ENCODE data around the gene GMDS. TPM values are rescaled to one million over a fixed set of nuclear protein-coding genes. Genes with fewer than 3 reads are reported as not detected.

Gene GMDS
- total RNA-seq, 2 experiments from 2014 or later: 36.6 to 42.8 TPM

- no peaks in the 10 kb centered on the region for H3K27me3 Mint-ChIP-seq
- no peaks in the 10 kb centered on the region for H3K9me3 Mint-ChIP-seq
- intact Hi-C loops (cut with micrococcal nuclease): no loop called here
- H3K4me1 Mint-ChIP-seq (ENCODE audit: low read depth): peaks cover 8% of the 10 kb centered on the region
- DNase-seq: no peak
- TF ChIP-seq, protein P1, sequence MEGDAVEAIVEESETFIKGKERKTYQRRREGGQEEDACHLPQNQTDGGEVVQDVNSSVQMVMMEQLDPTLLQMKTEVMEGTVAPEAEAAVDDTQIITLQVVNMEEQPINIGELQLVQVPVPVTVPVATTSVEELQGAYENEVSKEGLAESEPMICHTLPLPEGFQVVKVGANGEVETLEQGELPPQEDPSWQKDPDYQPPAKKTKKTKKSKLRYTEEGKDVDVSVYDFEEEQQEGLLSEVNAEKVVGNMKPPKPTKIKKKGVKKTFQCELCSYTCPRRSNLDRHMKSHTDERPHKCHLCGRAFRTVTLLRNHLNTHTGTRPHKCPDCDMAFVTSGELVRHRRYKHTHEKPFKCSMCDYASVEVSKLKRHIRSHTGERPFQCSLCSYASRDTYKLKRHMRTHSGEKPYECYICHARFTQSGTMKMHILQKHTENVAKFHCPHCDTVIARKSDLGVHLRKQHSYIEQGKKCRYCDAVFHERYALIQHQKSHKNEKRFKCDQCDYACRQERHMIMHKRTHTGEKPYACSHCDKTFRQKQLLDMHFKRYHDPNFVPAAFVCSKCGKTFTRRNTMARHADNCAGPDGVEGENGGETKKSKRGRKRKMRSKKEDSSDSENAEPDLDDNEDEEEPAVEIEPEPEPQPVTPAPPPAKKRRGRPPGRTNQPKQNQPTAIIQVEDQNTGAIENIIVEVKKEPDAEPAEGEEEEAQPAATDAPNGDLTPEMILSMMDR (IDR thresholded peaks at IDR 0.05): no peak
- POLR2A ChIA-PET: no interaction called here
- peaks cover 13% of the 10 kb centered on the region for H3K36me3 Mint-ChIP-seq (ENCODE audit: low read depth)
- CTCF ChIA-PET: no interaction called here
- H3K27ac Mint-ChIP-seq: no peak overlapping the region
- no peak for ATAC-seq
- H3K4me3 Mint-ChIP-seq: no peak overlapping the region
Observed at GRCh38 chr6:2053691-2054090, 191.7 kb downstream of the GMDS start.

DNA sequence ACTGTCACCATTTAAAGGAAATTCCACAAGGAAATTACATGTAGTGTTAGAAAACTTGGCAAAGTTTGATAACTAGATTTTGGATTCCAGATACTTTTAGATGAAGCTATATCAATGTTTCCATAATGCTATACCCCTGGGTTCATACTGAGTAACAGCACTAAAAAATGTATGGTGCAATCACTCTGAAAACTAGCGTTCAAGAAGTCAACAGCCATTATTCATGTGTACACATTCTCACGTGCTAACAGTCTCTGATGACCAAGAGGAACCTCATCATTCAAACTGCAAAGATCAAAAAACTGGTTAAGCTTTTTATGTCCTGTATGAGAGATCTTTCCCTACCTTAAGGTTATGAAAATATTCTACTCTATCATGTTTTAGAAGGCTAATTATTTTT, 197.6 kb downstream of the GMDS start:
- peaks cover 11% of the 10 kb centered on the region for H3K36me3 Mint-ChIP-seq (ENCODE audit: low read depth)
- ATAC-seq: no peak
- H3K9me3 Mint-ChIP-seq: peaks cover 5% of the 10 kb centered on the region
- H3K4me3 Mint-ChIP-seq: no peak overlapping the region
- no peak for DNase-seq
- intact Hi-C loops (cut with micrococcal nuclease): no loop called here
- H3K27ac Mint-ChIP-seq: no peak overlapping the region
- no peaks in the 10 kb centered on the region for H3K27me3 Mint-ChIP-seq
- TF ChIP-seq, protein P1 (IDR thresholded peaks at IDR 0.05): no peak
- no peaks in the 10 kb centered on the region for H3K4me1 Mint-ChIP-seq (ENCODE audit: low read depth)
- POLR2A ChIA-PET: no interaction called here
- CTCF ChIA-PET: no interaction called here

- TF ChIP-seq, protein P1 (IDR thresholded peaks at IDR 0.05): no peak
- H3K9me3 Mint-ChIP-seq: peaks cover 5% of the 10 kb centered on the region
- ATAC-seq (no peak), DNase-seq (no peak)
- no peaks in the 10 kb centered on the region for H3K27me3 Mint-ChIP-seq
- intact Hi-C loops (cut with micrococcal nuclease): no loop called here
- ChIA-PET CTCF (no interaction called here), POLR2A (no interaction called here)
- H3K4me3 Mint-ChIP-seq: no peak overlapping the region
- peaks cover 4% of the 10 kb centered on the region for H3K36me3 Mint-ChIP-seq (ENCODE audit: low read depth)
- peaks cover 3% of the 10 kb centered on the region for H3K4me1 Mint-ChIP-seq (ENCODE audit: low read depth)
- no peak overlapping the region for H3K27ac Mint-ChIP-seq
Observed at GRCh38 chr6:2044192-2044591, 201.2 kb downstream of the GMDS start.

DNA sequence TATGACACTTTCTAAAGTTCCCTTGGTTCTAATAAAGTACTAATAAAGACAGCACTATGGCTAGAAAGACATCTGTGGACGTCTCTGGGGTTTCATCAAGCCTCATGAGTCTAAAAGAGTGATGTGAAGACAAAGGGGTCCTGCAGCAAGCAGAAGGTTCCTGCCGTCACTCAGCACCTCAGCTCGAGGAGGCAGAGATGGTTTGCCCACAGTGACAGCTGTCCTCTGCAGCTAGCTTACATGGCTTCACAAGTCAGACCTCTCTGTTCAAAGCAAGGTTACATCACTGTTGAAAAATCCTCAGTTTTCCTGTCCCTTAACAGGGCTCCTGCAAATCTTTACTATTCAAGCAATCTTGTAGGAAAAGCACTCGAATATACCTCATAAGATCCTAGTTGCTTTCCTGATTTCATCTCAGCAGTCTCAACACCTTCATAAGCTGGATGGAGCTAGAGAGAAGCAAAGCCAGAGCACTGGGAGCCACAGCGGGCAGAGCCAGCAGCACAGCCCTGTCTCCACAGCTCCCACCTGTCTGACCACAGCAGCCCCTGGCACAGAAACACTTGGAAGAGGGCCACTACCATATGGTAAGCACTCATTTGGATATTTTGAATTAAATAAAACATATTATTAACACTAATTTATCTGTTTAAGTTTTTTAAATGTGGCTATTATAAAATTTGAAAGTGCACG, 202.3 kb downstream of the GMDS start:
- peaks cover 5% of the 10 kb centered on the region for H3K9me3 Mint-ChIP-seq
- H3K36me3 Mint-ChIP-seq (ENCODE audit: low read depth): peaks cover 4% of the 10 kb centered on the region
- no peak overlapping the region for H3K27ac Mint-ChIP-seq
- CTCF ChIA-PET: no interaction called here
- peaks cover 13% of the 10 kb centered on the region for H3K4me1 Mint-ChIP-seq (ENCODE audit: low read depth)
- H3K27me3 Mint-ChIP-seq: no peaks in the 10 kb centered on the region
- DNase-seq (no peak), ATAC-seq (no peak)
- no peak overlapping the region for H3K4me3 Mint-ChIP-seq
- TF ChIP-seq, protein P1 (IDR thresholded peaks at IDR 0.05): no peak
- intact Hi-C loops (cut with micrococcal nuclease): no loop called here
- POLR2A ChIA-PET: no interaction called here

DNA sequence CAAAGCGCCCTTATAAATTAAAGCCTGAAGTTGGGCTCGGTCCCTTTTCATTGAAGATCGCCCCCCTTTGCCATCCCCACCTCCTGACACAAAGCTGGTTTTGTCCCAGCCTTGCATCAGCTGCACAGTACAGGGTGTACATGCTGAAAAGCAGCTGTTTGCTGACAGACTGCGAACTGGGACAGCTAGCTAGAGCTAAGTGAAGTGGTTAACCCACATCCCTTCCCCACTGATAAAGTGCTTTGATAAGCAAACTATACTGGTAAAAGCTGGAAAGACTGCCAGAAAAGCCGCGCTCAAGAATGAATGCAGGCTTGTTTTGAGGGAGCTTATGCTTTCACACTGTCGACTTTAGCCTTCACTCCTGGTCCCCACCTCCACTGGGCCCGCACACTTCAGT, 207.3 kb downstream of the GMDS start:
- Mint-ChIP-seq H3K4me1 (ENCODE audit: low read depth) (peaks cover 33% of the 10 kb centered on the region), H3K9me3 (no peaks in the 10 kb centered on the region), H3K36me3 (ENCODE audit: low read depth) (peaks cover 7% of the 10 kb centered on the region), H3K4me3 (no peak overlapping the region), H3K27ac (no peak overlapping the region), H3K27me3 (no peaks in the 10 kb centered on the region)
- intact Hi-C loops (cut with micrococcal nuclease): no loop called here
- ChIA-PET CTCF (no interaction called here), POLR2A (interaction anchor here (0.7 kb wide), 1 partner anchor 20 kb away, joined by 3 read pairs; no protein-coding TSS in a partner anchor)
- ATAC-seq: peak; percentile 65
- DNase-seq: peak; percentile 26
- TF ChIP-seq, protein P1 (IDR thresholded peaks at IDR 0.05): no peak
